ENCODE data around the gene NLRC5.
"Not testable (repeated sequence)": the region's sequence is repeated elsewhere in the genome, so short reads cannot be mapped to it uniquely, and the experiment has no call there.

The NLRC5 gene

DNA sequence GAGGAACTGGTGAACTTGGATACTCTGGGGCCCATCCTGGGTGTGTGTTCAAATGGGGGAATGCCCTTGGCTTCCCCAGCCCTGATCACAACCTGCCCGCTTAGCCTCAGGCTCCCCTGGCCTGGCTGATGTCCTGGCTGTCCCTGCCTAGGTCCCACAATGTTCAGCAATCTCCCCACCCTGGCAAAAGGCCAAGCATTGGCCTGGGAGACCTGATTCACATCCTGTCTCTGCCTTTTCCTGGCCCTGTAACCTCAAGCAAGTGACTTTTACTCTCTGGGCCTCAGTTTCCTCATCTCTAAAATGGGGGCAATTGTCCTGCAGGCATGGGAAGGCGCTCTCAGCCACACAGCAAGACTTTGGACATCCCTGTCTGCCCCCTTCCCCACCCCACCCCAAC is 117.4 kb downstream of the NLRC5 start:
- no peak for DNase-seq

DNA sequence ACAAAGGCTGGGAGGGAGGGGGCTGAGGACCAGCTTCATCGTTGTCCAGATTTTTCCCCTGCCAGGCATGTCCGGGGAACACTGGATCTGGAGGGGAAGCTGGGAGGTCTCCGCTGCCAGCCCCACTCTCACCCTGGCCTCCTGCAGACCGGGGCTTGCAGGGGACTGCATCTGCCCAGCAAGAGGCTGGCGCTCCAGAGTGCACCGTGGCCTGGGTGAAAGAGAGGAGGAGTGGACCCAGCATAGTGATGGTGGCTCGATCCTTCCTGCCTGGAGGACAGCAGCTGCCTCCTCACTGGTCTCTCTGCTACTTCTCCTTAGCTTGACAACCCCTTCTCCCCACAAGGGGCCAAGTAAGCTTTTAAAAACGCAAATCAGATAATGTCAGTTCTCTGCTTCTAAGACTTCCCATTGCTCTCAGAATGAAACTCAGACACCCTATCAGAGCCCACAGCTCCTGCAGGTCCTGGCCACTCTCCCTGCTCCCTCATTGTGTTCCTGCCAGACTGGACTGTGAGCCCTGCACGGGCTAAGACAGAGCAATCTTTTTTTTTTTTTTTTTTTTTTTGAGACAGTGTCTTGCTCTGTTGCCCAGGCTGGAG is 118.1 kb downstream of the NLRC5 start:
- no peak for DNase-seq

DNA sequence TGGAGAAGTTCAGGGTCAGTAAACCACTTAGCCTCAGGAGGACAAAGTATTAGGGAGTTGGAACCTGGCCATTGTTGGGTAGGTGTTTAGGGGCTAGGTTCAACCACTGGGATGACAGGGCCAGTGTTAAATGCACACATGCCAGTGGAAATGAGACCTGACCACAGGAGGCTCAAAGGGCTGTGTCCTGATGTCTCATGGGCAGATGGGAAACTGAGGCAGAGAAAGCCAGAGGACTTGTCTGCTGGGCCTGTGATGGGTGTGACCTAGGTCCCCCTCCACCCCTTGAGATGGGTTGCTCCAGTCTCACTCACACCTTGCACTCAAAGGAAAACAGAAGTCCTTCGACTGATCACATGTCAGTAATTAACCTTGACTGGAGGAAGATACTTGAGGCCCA is 119.1 kb downstream of the NLRC5 start:
- DNase-seq = no peak

DNA sequence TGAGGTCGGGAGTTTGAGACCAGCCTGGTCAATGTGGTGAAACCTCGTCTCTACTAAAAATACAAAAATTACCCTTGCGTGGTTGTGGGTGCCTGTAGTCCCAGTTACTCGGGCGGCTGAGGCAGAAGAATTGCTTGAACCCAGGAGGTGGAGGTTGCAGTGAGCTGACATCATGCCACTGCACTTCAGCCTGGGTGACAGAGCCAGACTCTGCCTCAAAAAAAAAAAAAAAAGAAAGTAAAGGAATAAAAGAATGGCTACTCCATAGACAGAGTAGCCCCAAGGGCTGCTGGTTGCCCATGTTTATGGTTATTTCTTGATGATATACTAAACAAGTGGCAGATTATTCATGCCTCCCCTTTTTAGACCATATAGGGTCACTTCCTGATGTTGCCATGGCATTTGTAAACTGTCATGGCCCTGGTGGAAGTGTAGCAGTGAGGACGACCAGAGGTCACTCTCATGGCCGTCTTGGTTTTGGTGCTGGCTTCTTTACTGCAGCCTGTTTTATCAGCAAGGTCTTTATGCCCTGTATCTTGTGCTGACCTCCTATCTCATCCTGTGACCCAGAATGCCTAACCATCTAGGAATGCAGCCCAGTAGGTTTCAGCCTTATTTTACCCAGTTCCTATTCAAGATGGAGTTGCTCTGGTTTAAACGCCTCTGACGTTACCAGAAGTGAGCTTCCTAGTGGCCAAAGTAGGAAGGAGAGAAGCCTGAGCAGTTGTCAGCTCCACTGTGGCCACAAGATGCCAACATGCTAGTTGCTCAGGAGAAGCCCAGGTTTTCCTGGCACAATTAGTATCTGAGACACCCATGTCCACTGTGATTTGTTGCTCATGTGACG is 120.1 kb downstream of the NLRC5 start:
- DNase-seq = not testable (repeated sequence)

DNA sequence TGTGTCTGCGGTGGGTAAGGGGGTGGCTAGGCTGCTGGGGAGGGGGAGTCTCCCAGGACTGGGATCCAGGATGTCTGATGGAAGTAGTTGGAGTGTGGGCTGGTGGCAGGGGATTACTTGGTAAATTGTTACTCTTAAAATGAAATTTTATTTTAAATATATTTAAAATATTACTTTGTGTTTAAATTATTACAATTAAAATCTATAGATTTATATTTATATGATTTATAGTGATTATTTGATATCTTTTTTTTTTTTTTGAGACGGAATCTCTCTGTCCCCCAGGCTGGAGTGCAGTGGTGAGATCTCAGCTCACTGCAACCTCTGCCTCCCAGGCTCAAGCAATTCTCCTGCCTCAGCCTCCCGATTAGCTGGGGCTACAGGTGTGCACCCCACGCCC is 121.6 kb downstream of the NLRC5 start:
- no peak for DNase-seq

DNA sequence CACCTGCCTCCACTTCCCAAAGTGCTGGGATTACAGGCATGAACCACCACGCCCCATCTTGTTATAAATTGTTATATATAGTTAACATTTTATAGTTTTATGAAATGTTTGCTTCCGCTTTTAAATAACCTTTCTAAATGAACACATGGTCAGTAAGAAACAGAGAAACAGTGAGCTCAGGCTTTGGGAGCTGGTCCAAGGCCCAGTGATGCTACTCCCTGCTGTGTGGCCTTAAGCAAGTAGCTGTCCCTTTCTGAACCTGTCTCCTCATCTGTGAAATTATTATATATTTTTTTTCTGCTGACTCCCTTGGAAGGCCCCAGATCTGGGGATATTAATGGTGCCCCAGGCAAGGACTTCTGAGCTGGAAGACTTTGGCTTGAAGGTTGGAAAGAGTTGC is 122.1 kb downstream of the NLRC5 start:
- no peak for DNase-seq

DNA sequence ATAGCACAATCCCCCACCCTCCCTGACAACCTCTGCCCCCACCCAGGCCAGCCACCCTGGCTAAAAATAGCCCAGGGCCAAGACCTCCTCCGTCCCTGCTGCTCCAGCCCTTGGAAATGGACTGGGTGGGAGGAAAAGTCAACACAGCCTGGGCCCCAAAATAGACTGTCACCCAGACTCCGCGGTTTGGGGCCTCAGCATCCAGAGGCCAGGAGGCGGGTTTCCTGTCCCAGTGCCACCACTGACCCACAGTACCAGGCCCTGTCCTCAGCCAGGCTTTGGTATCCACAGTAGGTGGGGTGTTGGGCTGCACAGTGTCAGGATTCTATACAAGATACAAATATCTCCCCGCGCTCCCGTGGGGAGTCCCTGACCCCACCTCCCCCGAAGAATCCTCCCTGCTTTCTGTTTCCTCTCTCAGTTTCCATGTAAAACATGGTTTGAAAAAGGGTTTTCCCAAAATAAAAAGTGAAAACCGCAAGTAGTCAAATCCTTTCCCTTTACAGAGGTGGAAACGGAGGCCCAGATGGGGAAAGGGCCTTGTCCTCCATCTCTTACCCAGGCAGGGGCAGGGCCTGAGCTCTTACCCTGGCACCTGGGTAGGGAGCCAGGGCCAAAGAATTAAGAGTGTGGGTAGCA is 123.2 kb downstream of the NLRC5 start:
- DNase-seq = no peak

DNA sequence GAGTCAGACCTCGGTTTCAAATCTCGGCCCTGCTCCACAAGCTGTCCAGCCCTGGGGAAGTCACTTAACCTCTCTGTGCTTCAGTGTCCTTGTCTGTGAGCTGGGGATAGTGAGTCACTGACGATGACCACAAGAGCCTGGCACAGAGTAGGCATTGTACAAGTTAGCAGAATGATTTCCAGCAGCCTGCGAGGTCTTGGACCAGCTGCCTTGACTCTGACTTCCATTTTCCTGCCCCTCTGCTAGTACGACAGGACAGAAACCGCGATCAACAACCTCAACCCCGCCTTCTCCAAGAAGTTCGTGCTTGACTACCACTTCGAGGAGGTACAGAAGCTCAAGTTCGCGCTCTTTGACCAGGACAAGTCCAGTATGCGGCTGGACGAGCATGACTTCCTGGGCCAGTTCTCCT is 123.7 kb downstream of the NLRC5 start:
- DNase-seq = no peak

DNA sequence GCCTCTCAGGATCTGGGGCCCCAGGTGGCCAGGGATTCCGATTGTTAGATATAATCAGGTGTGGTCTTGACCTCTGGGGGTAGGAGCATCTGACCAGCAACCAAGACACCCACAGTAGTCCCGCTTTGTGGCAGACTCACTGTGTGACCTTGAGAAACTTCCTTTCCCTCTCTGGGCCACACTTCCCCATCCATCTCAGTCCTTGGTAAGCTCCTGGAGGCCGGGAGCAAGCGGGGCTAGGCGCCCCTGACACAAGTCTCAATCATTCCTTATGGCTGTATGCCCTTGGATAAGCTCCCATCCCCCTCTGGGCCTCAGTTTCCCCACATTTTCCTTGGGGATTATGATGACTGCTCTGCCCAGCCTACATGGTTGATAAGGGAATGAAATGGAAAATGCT is 124.3 kb downstream of the NLRC5 start:
- no peak for DNase-seq

DNA sequence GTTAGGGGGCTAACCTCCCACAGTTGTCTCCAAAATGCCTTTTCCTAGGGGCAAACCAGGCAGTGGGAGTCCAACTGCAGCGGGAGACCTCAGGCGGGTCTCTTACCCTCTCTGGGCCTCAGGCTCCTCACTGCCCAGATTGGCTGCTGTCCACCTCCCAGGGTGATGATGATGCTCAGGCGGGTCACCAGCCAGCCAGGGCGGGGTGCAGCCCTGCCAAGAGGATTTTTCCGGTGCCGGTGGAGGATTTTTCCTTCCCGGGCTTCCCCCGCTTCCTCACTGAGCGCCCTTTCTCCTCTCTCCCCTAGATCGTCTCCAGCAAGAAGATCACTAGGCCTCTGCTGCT is 125.8 kb downstream of the NLRC5 start:
- DNase-seq = no peak

DNA sequence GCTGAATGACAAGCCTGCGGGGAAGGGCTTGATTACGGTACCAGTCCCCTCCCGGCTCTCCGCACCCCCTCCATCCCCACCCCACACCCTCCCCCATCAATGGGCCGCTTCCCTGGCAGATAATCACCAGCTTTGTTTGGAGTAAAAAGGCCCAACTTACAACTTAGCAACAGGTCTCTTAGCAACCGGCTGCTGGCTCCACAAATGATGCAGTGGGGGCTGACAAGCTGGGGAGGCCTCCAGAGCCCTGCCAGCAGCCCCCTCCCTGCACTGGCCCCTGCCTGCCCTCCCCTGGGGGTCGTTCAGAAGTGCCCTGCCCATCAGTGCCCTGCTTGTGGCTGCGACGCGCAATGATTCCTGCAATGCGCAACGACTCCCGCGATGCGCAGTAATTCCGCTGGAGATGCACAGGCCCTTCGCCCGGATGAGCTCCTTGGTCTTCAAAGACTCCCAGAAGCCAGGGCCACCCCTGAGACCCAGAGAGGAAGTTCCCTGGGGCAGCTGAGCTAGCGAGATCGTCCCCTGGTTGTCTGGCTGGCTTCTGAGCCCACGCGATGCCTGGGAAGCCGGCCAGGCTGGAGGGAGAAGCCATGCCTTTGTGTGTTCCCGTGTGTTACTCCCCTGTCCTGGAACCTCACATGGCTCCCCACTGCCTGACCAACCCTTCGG is 126.3 kb downstream of the NLRC5 start:
- DNase-seq = peak; percentile 89 to 93

DNA sequence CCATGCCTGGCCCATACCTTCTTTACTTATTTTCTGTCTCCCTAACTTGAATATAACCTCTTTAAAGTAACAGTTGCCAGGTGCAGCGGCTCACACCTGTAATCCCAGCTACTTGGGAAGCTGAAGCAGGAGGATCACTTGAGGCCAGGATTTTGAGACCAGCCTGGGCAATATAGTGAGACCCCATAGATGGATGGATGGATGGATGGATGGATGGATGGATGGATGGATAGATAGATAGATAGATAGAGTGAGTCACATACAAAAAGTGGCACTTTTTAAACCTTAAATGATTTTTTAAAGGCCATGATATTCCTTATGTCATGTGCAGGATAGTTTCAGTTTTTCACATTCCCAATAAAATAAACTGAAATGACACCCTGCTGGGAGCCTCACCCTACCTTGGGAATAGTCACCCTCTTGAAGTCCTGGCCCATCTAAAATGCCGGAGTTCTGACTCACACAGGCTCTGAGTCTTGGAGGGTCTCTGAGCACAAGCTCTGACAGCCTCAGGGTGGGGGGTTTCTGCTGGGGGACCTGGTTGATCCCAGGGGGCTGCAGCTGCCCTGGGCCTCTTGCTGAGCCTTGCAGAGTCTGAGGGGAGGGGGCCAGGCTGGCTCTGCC is 129.2 kb downstream of the NLRC5 start:
- DNase-seq = no peak

DNA sequence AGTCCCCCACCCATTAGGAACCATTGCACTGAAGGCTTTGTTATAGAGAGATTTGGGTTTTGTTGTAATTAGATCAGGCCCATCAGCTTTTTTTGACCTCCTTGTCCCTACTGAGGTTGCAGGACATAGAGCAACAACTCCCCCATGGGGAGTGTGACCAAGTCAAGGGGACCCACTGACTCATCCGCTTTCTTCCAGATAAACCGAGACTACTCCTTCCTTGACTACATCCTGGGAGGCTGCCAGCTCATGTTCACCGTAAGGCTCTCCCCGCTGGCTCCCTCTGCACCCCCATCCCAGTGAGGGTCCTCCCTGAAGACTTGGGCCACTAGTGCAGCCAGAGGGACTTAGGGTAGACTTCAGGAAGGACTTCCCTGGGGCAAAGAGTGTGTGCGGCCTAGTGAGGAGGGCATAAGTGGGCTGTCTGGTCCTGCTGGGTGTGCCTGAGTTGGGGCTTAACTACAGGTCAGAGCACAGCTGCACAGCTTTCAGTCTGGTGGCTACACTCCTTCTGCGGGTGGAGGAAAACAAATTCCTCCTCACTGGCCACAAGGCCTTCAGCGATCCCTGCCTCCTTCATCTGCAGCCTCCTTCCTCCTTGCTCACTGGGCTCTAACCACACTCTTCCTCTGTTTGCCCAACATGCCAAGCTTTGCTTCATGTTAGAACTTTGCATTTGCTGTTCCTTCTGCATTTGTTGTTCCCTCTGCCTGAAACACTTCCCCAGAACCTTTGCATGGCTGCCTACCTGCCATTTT is 134.0 kb downstream of the NLRC5 start:
- DNase-seq = no peak

DNA sequence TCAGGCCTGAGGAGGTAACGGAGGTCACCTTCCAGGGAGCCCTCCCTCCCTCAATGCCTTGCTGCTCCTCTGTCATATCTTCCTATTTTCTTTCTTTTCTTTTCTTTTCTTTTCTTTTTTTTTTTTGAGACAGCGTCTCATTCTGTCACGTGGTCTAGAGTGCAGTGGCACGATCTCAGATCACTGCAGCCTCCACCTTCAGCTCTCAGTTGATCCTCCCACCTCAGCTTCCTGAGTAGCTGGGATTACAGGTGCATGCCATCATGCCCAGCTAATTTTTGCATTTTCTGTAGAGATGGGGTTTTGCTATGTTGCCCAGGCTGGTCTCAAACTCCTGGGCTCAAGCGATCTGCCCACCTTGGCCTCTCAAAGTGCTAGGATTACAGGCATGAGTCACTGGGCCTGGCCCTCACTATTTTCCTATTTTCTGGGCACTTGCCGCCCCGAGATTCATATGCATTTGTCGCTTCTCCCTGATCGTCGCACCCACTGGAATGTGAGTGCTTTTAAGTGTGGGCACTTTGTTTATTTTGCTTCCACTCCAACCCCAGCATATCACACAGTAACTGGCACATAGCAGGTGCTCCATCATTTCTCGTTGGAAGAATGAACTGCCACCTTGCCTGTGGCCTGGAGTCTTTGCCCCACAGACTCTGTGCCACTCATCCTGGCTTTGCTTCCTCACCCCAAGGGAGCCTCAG is 134.8 kb downstream of the NLRC5 start:
- DNase-seq = no peak

DNA sequence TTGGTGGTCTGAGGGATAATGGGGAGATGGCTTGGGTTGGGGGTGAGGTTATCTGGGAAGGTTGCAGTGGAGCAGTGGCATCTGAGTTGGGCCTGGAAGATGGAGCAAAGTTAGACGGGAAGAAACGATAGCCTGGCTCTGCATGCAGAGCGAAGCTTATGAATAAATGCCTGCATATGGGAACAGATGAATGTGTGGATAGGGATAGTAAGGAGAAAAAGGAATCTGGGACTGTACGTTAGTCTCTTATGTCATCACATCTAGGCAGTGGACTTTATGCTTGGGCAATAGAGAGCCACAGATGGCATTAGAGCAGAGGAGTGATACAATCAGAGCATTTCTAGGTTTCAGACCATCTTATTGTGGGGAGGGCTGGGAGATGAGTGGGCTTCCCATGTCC is 136.0 kb downstream of the NLRC5 start:
- DNase-seq = no peak

DNA sequence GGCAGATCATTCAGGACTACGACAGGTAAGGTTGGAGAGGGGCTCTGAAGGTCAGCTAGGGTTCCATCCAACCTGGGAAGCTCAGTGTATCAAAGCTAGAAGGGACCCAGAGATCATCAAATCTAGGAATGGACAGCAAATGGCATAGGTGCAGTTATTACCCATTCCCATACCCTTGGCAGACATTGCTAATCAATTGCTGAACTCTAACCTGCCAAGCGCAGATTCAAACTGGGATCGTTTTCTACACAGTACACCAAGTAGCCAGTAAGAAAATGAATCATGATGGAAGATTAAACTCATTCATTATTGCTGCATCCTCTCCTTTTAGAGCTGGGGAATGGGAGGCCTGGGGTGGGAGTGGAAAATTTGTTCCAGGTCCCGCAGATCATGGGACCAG is 136.6 kb downstream of the NLRC5 start:
- no peak for DNase-seq

DNA sequence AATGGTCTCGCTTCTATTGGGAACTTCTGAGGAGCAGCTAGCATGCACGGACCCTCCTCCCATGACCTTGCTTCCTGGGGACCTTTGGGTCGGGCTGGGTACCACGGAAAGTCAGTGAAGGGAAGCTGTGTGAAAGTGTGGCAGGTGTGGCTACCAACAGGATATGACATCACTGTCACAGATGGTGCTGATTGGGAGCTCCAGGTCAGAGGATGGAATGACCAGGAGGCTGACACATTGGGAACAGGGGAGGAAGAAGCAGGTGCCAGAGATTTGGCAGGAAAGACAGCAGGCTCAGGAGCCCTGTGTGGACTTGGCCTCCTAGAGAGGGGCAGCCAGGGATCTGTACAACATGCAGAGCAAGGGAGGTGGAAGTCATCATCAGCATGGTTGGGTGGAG is 137.1 kb downstream of the NLRC5 start:
- DNase-seq = no peak

DNA sequence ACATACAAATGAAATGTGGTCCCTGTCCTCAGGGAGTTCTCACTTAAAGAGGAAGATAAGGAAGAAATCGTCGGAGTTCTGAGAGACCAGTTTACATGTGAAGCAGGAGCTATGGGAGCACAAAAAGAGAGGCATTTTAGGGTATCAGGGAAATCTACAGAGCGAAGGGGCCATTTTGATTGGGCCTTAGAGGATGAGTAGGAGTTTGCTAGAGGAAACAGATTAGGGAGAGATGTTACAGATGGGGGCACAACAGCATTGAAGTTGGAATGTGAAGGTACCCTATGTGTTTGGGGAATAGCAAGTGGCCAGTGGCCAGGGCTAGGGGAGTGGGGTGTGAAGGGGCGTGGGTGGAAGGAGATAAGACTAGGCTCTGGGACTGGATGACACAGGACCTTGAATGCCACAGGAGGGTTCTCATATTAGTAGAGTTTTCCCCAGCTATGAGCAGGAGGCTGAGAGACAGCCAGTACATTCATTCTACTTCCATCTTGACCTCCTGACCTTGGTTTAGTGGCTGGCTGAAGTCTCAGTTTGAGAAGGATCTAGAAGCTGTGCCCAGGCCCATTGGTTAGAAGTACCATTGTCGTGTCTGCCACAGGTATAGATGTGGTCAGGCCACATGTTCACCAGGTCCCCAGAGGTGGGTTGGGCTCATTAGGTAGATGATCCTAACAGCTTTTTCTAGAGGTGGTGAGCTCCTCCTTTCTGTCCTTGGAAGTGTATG is 137.8 kb downstream of the NLRC5 start:
- DNase-seq = no peak

DNA sequence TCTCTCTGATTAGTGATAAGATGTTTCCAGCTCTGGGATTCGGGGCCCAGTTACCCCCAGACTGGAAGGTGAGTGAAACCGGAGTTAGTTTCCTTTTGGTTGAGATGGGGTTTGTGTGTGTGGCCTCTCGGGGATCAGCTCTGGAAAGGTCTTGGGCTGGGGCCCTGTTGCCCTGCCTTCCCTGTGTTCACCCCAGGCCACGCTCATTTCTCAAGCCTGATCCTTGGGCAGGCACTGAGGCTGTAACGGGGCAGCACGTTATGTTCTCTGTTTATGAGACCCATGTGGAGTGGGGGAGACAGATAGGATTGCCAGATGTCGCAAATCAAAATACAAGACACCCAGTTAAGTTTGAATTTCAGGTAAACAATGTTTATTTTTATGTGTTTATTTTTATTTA is 138.5 kb downstream of the NLRC5 start:
- DNase-seq = no peak

DNA sequence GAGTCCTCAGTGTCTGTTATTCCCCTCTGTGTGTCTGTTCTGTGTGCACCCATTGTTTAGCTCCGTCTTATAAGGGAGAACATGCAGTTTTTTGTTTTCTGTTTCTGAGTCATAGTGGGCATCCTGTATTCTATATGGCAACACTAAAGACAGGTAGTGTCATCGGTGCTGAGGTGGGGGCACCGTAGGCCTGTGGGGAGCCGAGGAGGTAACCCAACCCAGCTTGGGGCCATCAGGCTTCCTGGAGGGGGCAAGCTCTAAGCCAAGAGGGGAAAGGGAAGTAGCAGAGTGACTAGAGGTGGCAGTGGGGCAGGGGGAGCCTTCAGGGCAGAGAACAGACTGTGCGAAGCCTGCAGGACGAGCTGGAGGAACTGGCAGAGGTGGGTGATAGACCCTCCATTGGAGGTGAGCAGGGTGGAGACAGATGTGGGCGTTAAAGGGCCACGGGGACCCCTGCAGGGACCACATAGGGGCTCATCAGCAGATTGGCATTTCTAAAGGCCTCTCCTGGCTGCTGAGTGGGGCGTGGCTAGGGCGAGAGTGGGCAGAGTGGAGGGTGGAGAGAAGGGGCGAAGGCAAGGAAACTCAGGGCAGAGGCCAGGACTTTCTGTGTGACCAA is 139.5 kb downstream of the NLRC5 start:
- DNase-seq = no peak

DNA sequence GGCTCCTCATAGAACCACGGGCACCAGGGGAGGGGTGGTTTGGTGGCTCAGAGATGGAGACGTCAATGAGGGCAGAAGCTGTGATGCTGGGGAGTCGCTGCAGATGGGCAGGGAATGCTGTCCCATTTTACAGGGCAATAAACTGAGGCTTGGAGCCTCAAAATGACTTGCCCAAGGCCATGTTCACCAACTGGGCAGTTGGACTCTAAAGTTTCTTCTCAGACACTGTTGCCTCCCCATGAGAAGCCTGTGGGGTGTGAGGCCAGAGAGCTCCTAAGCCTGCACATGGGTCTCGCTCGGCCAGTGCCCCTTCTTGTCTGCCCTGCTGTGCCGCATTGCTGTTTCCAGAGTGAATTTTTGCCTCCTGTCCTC is 141.6 kb downstream of the NLRC5 start:
- no peak for DNase-seq
